Measurements from ENCODE around the gene PHF1.

PHF1 gene

DNA sequence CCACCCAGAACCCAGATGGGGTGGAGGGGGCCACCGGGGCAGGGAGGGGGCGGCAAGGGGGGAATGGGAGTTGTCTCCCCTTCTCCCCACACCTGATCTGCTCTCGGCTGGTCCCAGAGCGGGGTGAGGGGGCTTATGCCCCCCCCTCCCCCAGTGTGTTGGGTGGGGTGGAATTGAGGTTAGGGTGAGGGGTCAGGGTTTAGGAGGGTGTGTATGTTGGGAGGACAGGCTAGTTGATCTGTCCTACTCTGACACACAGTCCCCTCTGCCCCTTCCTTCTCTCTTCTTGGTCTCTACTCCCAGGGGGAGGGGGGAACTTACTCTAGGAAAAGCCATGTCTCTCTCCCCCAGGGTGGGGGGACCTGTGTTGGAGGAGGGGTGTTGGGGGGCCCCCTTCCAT is 41.7 kb downstream of the PHF1 start:
- no peaks in the 10 kb centered on the region for H3K9me3 ChIP-seq (ENCODE audit: control insufficient read depth, insufficient read depth, low read depth, low read length)
- POLR2A ChIA-PET, result interaction anchor here (0.6 to 1.0 kb wide), 5 partner anchors 17 to 548 kb away, joined by 3 to 10 read pairs (median 6); no protein-coding TSS in a partner anchor
- no peak overlapping the region for H3K27ac ChIP-seq (ENCODE audit: extremely low read depth, low read depth, low read length)
- no peak overlapping the region for H3K4me3 ChIP-seq (ENCODE audit: low read depth, low read length)
- CTCF ChIA-PET, result interaction anchor here (0.6 to 0.7 kb wide), 2 partner anchors 222 to 519 kb away, joined by 3 to 4 read pairs; no protein-coding TSS in a partner anchor
- peak; percentile 30; the same call in 1 of the 2 replicates for TF ChIP-seq ZNF341 (tag by site-specific recombination; IDR thresholded peaks at IDR 0.05; ENCODE audit: low read depth)
- TF ChIP-seq, protein P1, sequence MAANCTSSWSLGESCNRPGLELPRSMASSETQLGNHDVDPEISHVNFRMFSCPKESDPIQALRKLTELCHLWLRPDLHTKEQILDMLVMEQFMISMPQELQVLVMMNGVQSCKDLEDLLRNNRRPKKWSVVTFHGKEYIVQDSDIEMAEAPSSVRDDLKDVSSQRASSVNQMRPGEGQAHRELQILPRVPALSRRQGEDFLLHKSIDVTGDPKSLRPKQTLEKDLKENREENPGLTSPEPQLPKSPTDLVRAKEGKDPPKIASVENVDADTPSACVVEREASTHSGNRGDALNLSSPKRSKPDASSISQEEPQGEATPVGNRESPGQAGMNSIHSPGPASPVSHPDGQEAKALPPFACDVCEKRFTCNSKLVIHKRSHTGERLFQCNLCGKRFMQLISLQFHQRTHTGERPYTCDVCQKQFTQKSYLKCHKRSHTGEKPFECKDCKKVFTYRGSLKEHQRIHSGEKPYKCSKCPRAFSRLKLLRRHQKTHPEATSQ (tag by site-specific recombination; IDR thresholded peaks at IDR 0.05), result no peak
- TF ChIP-seq, protein P2, sequence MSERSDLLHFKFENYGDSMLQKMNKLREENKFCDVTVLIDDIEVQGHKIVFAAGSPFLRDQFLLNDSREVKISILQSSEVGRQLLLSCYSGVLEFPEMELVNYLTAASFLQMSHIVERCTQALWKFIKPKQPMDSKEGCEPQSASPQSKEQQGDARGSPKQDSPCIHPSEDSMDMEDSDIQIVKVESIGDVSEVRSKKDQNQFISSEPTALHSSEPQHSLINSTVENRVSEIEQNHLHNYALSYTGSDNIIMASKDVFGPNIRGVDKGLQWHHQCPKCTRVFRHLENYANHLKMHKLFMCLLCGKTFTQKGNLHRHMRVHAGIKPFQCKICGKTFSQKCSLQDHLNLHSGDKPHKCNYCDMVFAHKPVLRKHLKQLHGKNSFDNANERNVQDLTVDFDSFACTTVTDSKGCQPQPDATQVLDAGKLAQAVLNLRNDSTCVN (tag by site-specific recombination; optimal IDR thresholded peaks at IDR 0.05), result no peak
- peaks cover 0 to 42% of the 10 kb centered on the region in 2 experiments; a peak in 2 of 3 replicates for H3K36me3 ChIP-seq (ENCODE audit: control insufficient read depth in 2 of 2, insufficient read depth in 1 of 2, low read length in 2 of 2)
- 0 out of 2 replicates have a peak, but pooled peaks cover 3% of the 10 kb centered on the region for H3K4me1 ChIP-seq (ENCODE audit: control insufficient read depth, insufficient read depth, low read length)

DNA sequence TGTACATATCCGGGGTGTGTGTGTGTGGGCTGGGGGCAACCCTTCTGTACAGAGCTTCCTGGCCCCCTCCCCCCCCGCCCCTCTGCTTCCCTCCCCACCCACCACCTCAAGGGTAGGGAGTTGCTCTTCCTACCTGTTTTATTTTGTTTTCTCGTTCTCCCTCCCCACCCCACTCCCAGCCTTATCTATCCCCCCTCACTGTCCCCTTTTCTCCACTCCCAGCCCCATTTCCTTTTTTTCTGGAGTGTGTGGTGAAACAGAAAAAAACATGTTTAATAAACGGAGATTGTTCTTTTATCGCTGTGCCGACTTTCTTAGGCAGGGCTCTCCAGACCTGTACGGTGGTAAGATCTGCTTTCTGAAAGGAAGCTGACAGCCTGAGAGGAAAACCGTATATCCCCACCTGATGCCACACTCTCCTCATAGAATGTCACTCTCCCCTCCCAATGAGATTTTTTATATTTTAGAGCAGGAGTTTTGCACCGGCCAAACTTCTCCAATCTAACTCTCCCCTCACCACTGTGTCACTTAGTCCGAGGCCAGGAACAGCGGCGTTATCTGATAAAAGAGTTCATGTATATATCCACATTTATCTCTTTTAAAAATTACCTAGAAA is 42.7 kb downstream of the PHF1 start:
- TF ChIP-seq PRDM1 (tag by site-specific recombination; IDR thresholded peaks at IDR 0.05) (peak; percentile 84), ZNF548 (tag by site-specific recombination; IDR thresholded peaks at IDR 0.05) (no peak), ZFHX2 (tag by site-specific recombination; conservative IDR thresholded peaks at IDR 0.05) (0 out of 2 replicates have a peak, but pooled peaks have one; percentile 6)
- TF ChIP-seq, protein P3, sequence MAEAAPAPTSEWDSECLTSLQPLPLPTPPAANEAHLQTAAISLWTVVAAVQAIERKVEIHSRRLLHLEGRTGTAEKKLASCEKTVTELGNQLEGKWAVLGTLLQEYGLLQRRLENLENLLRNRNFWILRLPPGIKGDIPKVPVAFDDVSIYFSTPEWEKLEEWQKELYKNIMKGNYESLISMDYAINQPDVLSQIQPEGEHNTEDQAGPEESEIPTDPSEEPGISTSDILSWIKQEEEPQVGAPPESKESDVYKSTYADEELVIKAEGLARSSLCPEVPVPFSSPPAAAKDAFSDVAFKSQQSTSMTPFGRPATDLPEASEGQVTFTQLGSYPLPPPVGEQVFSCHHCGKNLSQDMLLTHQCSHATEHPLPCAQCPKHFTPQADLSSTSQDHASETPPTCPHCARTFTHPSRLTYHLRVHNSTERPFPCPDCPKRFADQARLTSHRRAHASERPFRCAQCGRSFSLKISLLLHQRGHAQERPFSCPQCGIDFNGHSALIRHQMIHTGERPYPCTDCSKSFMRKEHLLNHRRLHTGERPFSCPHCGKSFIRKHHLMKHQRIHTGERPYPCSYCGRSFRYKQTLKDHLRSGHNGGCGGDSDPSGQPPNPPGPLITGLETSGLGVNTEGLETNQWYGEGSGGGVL (tag by site-specific recombination; IDR thresholded peaks at IDR 0.05), result peak; percentile 60; the same call in 1 of the 2 replicates
- 0 out of 2 replicates have a peak, but pooled peaks cover 3% of the 10 kb centered on the region for H3K4me1 ChIP-seq (ENCODE audit: control insufficient read depth, insufficient read depth, low read length)
- peak overlapping the region; percentile 54 for H3K4me3 ChIP-seq (ENCODE audit: low read depth, low read length)
- H3K27ac ChIP-seq (ENCODE audit: extremely low read depth, low read depth, low read length), result peak overlapping the region; percentile 65; the same call in 1 of the 2 replicates
- no peaks in the 10 kb centered on the region for H3K9me3 ChIP-seq (ENCODE audit: control insufficient read depth, insufficient read depth, low read depth, low read length)
- ChIA-PET POLR2A (interaction anchor here (0.5 to 2.4 kb wide), 24 partner anchors 8 to 482 kb away, joined by 3 to 26 read pairs (median 7); partner anchors contain the start of genes B3GALT4, BAK1, CUTA and ITPR3), CTCF (interaction anchor here (0.7 to 0.9 kb wide), 5 partner anchors 10 to 370 kb away, joined by 3 to 6 read pairs (median 3); partner anchors contain the start of gene UQCC2)
- H3K36me3 ChIP-seq (ENCODE audit: control insufficient read depth in 2 of 2, insufficient read depth in 1 of 2, low read length in 2 of 2), result peaks cover 0 to 33% of the 10 kb centered on the region in 2 experiments; a peak in 2 of 3 replicates

DNA sequence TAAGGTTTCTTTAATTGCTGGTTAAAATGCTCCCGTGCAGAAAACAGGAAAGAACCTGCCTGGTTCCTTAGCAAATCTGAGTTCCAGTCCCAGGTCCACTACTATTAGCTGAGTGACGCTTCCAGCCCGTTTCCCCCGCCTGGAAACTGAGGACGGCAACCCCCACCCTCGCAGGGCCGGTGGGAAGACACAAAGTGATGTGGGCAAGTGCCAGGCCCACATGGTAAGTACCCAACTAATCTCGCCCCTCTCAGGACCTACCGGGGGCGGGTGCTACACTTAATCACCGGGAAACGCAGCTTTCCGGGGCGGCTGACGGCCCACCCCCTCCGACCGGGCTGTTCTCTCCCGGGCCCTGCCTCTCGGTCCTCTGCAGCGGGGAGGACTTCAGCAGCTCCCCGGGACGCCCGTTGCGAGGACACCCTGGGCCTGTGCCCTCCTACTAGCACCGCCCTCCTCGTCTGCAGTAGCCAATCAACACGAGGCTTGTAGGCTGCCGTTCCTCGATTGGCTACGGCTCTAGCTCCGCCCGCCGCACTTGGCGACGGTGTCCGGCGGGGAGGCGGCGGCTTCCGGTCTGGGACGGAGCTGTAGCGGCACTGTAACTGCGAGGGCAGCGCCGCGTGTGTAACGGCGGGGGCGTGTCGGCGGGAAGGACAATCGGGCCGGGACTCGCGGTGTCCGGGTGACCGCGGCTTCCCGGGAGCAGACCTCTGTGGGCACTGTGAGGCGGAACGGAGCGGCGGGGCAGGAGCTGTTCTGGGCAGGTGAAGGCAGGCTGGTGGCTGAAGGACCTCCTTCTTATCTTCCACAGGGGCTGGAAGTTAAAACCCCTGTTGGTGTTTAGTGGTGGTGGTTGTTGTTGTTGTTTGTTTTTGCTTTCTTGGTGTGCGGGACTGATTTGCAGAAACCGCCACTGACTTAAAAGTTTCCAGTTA is 43.5 kb downstream of the PHF1 start, which contains the start of gene ZBTB9:
TSS of gene ZBTB9 (plus strand) at position 568 of the 938 bp plus-strand sequence. CDS start 525 bp downstream, outside the sequence.
- CTCF ChIA-PET, result interaction anchor here (0.6 to 1.2 kb wide), 11 partner anchors 9 to 371 kb away, joined by 3 to 7 read pairs (median 3); partner anchors contain the start of genes CUTA and UQCC2
- 0 out of 2 replicates have a peak, but pooled peaks cover 3% of the 10 kb centered on the region for H3K4me1 ChIP-seq (ENCODE audit: control insufficient read depth, insufficient read depth, low read length)
- POLR2A ChIA-PET, result interaction anchor here (0.5 to 2.4 kb wide), 37 partner anchors 9 to 1202 kb away, joined by 3 to 26 read pairs (median 5); partner anchors contain the start of genes B3GALT4, BAK1, CUTA and ITPR3
- H3K27ac ChIP-seq (ENCODE audit: extremely low read depth, low read depth, low read length), result peak within 1 kb of the TSS; percentile 65; the same call in 1 of the 2 replicates
- H3K36me3 ChIP-seq (ENCODE audit: control insufficient read depth in 2 of 2, insufficient read depth in 1 of 2, low read length in 2 of 2), result peaks cover 0 to 27% of the 10 kb centered on the region in 2 experiments; a peak in 1 of 3 replicates
- H3K4me3 ChIP-seq (ENCODE audit: low read depth, low read length), result peak within 1 kb of the TSS; percentile 54
- H3K9me3 ChIP-seq (ENCODE audit: control insufficient read depth, insufficient read depth, low read depth, low read length), result no peaks in the 10 kb centered on the region
- no peak for TF ChIP-seq KLF16 (tag by site-specific recombination; IDR thresholded peaks at IDR 0.05)
- TF ChIP-seq SCRT1 (tag by site-specific recombination; IDR thresholded peaks at IDR 0.05; ENCODE audit: borderline replicate concordance), result no peak
- TF ChIP-seq ZNF302 (tag by site-specific recombination; IDR thresholded peaks at IDR 0.05; ENCODE audit: low read depth), result no peak
- TF ChIP-seq ZNF121 (tag by site-specific recombination; IDR thresholded peaks at IDR 0.05), result 0 out of 2 replicates have a peak, but pooled peaks have one; percentile 58
- TF ChIP-seq ZFP37 (tag by site-specific recombination; IDR thresholded peaks at IDR 0.05), result no peak; the same call in 1 of the 2 replicates
- no peak for TF ChIP-seq ZNF311 (tag by site-specific recombination; IDR thresholded peaks at IDR 0.05; ENCODE audit: borderline replicate concordance)
- no peak for TF ChIP-seq SETDB1 (IDR thresholded peaks at IDR 0.05; ENCODE audit: insufficient read length, low read length)
- TF ChIP-seq, protein P4, sequence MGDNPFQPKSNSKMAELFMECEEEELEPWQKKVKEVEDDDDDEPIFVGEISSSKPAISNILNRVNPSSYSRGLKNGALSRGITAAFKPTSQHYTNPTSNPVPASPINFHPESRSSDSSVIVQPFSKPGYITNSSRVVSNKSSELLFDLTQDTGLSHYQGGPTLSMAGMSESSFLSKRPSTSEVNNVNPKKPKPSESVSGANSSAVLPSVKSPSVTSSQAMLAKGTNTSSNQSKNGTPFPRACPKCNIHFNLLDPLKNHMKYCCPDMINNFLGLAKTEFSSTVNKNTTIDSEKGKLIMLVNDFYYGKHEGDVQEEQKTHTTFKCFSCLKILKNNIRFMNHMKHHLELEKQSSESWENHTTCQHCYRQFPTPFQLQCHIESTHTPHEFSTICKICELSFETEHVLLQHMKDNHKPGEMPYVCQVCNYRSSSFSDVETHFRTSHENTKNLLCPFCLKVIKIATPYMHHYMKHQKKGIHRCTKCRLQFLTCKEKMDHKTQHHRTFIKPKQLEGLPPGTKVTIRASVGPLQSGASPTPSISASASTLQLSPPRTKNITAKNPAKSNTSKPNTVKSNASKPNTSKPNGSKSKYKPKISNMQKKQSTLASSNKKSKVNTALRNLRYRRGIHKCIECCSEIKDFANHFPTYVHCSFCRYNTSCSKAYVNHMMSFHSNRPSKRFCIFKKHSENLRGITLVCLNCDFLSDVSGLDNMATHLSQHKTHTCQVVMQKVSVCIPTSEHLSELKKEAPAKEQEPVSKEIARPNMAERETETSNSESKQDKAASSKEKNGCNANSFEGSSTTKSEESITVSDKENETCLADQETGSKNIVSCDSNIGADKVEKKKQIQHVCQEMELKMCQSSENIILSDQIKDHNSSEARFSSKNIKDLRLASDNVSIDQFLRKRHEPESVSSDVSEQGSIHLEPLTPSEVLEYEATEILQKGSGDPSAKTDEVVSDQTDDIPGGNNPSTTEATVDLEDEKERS (tag by site-specific recombination; IDR thresholded peaks at IDR 0.05), result no peak
- TF ChIP-seq GLIS1 (tag by site-specific recombination; IDR thresholded peaks at IDR 0.05), result peak; percentile 48; the same call in 1 of the 2 replicates
- TF ChIP-seq ZNF560 (tag by site-specific recombination; IDR thresholded peaks at IDR 0.05; ENCODE audit: borderline replicate concordance), result no peak
- no peak for TF ChIP-seq REPIN1 (tag by site-specific recombination; IDR thresholded peaks at IDR 0.05; ENCODE audit: low read depth)
